GM23248 (cell line): ENCODE results near the gene AMN1. TPM values are rescaled to one million over a fixed set of nuclear protein-coding genes. Genes with fewer than 3 reads are reported as not detected.

ENCODE experiments used
- DNase-seq: peaks from one replicate; pipeline ENCODE4 v3.0.0-alpha.2; 2015
- H2AFZ ChIP-seq: fragments of 200-600 bp; sonication (generic); 2 replicates; pipeline ENCODE4 v1.6.1; 2016; ENCODE audit warnings: antibody characterized with exemption
- H3F3A ChIP-seq: fragments of 200-600 bp; sonication (generic); 2 replicates; pipeline ENCODE4 v1.6.1; 2016; ENCODE audit warnings: mild to moderate bottlenecking, antibody characterized with exemption, mixed run types; ENCODE audit not compliant: insufficient read depth
- H3K27ac ChIP-seq: fragments of 200-600 bp; sonication (generic); 2 replicates; pipeline ENCODE4 v1.5.1; 2016; ENCODE audit warnings: mild to moderate bottlenecking
- H3K27me3 ChIP-seq: fragments of 200-600 bp; sonication (generic); replicated peaks from 2 replicates; pipeline ENCODE4 v1.6.1; 2016; ENCODE audit warnings: mild to moderate bottlenecking; ENCODE audit not compliant: insufficient read depth
- H3K36me3 ChIP-seq: fragments of 200-600 bp; sonication (generic); 2 replicates; pipeline ENCODE4 v1.6.1; 2016; ENCODE audit warnings: low read depth, mild to moderate bottlenecking
- H3K4me1 ChIP-seq: fragments of 200-600 bp; sonication (generic); 2 replicates; pipeline ENCODE4 v1.6.1; 2016; ENCODE audit warnings: mild to moderate bottlenecking; ENCODE audit not compliant: insufficient read depth
- H3K4me2 ChIP-seq: fragments of 200-600 bp; sonication (generic); one replicate; pipeline ENCODE4 v1.6.1; 2016; ENCODE audit warnings: mild to moderate bottlenecking; ENCODE audit not compliant: unreplicated experiment
- H3K4me3 ChIP-seq: fragments of 200-600 bp; sonication (generic); 2 replicates; pipeline ENCODE4 v1.5.1; 2016; ENCODE audit warnings: mild to moderate bottlenecking
- H3K79me2 ChIP-seq: fragments of 200-600 bp; sonication (generic); 2 replicates; pipeline ENCODE4 v1.6.1; 2016; ENCODE audit warnings: mild to moderate bottlenecking; ENCODE audit not compliant: insufficient read depth
- H3K9ac ChIP-seq: fragments of 200-600 bp; sonication (generic); 2 replicates; pipeline ENCODE4 v1.6.1; 2016; ENCODE audit warnings: mild to moderate bottlenecking
- H3K9me2 ChIP-seq: fragments of 200-600 bp; sonication (generic); 2 replicates; pipeline ENCODE4 v1.6.1; 2016; ENCODE audit warnings: mixed run types, mild to moderate bottlenecking, moderate library complexity; ENCODE audit not compliant: insufficient read depth
- H3K9me3 ChIP-seq: fragments of 200-600 bp; sonication (generic); one replicate; pipeline ENCODE4 v1.6.1; 2017; ENCODE audit warnings: low read depth
- H4K20me1 ChIP-seq: fragments of 200-600 bp; sonication (generic); 2 replicates; pipeline ENCODE4 v1.6.0; 2016; ENCODE audit not compliant: insufficient read depth
- EZH2 ChIP-seq: fragments of 200-600 bp; sonication (generic); IDR thresholded peaks from 2 replicates; pipeline ENCODE4 v1.6.1; 2018; ENCODE audit warnings: antibody characterized with exemption, mild to moderate bottlenecking; ENCODE audit not compliant: insufficient read depth, poor library complexity, severe bottlenecking
- EZH2phosphoT487 ChIP-seq: fragments of 200-600 bp; sonication (generic); IDR thresholded peaks from 2 replicates; pipeline ENCODE4 v1.6.1; 2018; ENCODE audit warnings: antibody characterized with exemption, moderate library complexity, mild to moderate bottlenecking, low read depth; ENCODE audit not compliant: insufficient read depth
- WGBS, 2 experiments: methylation state at CpG; one replicate each; pipeline ENCODE4 v1.1.6; 2015 to 2017; ENCODE audit warnings: low lambda C conversion rate in 2 of 2, low coverage in 1 of 2; ENCODE audit errors: missing lambda C conversion rate in 2 of 2; 5-methylcytosine and 5-hydroxymethylcytosine counted together
- in situ Hi-C: fragments of 300-500 bp; cut with MboI; formaldehyde crosslinking; loops from 2 replicates; pipeline ENCODE4 v1.15.0; 2020
- polyA plus RNA-seq: library from polyadenylated mRNA; unstranded; fragments of >200 nt; fragmentation: Nextera tagmentation; extraction: Ambion mirVana; gene quantifications from 2 replicates; pipeline ENCODE4 v1.2.1, GENCODE V29; 2016
- total RNA-seq: library from RNA; depleted of rRNA; stranded (reverse); fragments of >200 nt; shearing (Covaris generic); gene quantifications from 2 replicates; pipeline ENCODE4 v1.2.3, GENCODE V29; 2014; rRNA removed

AMN1 gene
- total RNA-seq: 5.7 and 12.9 TPM in 2 replicates
- polyA plus RNA-seq: 5.0 and 5.2 TPM in 2 replicates

DNA sequence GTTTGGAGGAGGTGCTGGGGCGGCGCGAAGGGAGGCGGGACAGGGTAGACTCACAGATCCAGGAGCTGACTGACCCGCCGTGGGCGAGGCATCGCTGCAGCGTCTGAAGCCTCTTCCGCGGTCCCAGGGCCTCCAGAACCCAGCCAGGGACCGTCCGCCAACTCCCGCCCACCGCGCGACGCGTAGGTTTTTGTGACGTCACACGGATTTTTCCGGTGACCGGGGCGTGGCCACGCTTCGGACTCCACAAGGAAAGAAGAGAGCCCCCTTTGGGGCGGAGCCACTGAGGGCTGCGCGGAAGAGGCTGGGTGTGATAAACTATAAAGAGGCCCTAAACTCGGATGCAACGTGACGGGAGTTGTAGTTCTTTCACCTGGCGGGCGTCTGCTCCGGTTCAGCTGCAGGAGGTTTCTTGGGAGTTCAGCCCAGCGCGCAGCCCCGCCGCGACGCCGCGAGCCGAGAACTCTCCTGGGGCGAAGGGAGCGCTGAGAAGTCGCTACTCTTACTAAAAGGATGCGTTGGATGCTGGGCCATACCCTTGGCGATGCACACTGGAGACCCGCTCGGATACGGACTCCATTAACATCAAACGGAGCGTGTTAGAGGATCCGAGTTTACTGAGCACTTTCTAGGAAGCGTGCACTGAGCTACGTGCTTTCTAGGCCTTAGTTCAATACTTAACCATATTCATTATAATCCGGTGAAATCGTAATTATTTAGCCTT, at the start of gene AMN1:
AMN1 (minus strand) TSS at position 105 of the 724 bp plus-strand sequence; CDS start at position 92, 13 bp downstream.
- Histone ChIP-seq H3K4me1 (peaks cover 12% of the 10 kb centered on the region), H3K9me3 (no peaks in the 10 kb centered on the region), H3K27ac (peak within 1 kb of the TSS; percentile 80), H2AFZ (peak within 1 kb of the TSS; percentile 96), H3K4me3 (peak within 1 kb of the TSS; percentile 81), H3K36me3 (no peaks in the 10 kb centered on the region), H3K27me3 (no peaks in the 10 kb centered on the region), H3F3A (peaks cover 6% of the 10 kb centered on the region; the same call in 1 of the 2 replicates), H3K9me2 (no peaks in the 10 kb centered on the region), H4K20me1 (no peaks in the 10 kb centered on the region), H3K79me2 (no peaks in the 10 kb centered on the region), H3K9ac (peak within 1 kb of the TSS; percentile 86), H3K4me2 (peak within 1 kb of the TSS; percentile 98)
- 1 to 2% methylated on average over 46 to 56 of the region's 59 CpGs for WGBS, 2 experiments
- in situ Hi-C loops: no loop called here
- peak; percentile 99 for DNase-seq
- TF ChIP-seq EZH2 (no peak), EZH2phosphoT487 (no peak)

GRCh38 chr12:31773867-31774266, 45.0 kb upstream of the AMN1 start:
- H3K27ac ChIP-seq: no peak overlapping the region
- WGBS, 2 experiments: 22 to 29% methylated on average over 2 of the region's 2 CpGs
- no peaks in the 10 kb centered on the region for H3K36me3 ChIP-seq
- peaks cover 5% of the 10 kb centered on the region; the same call in 1 of the 2 replicates for H3K27me3 ChIP-seq
- H3K79me2 ChIP-seq: no peaks in the 10 kb centered on the region
- H3F3A ChIP-seq: no peaks in the 10 kb centered on the region
- no peak for TF ChIP-seq EZH2phosphoT487
- no peak for TF ChIP-seq EZH2
- H3K4me3 ChIP-seq: no peak overlapping the region
- H3K9me3 ChIP-seq: no peaks in the 10 kb centered on the region
- H4K20me1 ChIP-seq: no peaks in the 10 kb centered on the region
- H3K9me2 ChIP-seq: no peaks in the 10 kb centered on the region
- in situ Hi-C loops: no loop called here
- DNase-seq: no peak
- no peaks in the 10 kb centered on the region for H3K4me1 ChIP-seq
- no peak overlapping the region for H3K4me2 ChIP-seq
- H3K9ac ChIP-seq: no peak overlapping the region
- no peak overlapping the region for H2AFZ ChIP-seq

DNA sequence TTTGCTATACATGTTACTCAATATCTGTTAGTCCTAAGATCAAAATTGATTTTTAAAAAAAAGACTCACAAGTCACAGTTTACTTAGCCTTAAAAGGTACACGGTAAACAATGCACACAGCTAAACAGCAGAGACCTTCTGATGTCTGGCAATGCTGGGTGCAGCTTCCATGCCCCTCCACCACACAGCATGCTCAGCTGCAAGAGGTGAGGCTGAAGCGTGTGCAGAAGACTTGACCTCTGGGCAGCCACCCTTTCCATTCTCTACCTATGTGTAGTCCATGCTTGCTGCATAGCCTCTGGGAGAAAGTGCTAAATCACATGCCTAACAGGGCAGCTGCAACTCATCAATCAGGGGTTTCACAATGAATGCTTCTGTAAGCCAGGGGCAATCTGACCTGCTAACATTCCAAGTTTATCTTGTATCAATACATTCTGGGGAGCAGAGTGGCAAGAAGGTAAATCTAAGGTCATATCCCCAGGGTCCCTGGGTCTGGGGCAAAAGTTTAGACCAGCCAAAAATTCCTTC, 44.5 kb upstream of the AMN1 start:
- no peaks in the 10 kb centered on the region for H3F3A ChIP-seq
- no peak overlapping the region for H3K4me3 ChIP-seq
- no peaks in the 10 kb centered on the region for H3K79me2 ChIP-seq
- peaks cover 5% of the 10 kb centered on the region; the same call in 1 of the 2 replicates for H3K27me3 ChIP-seq
- no peaks in the 10 kb centered on the region for H3K36me3 ChIP-seq
- H3K9ac ChIP-seq: no peak overlapping the region
- in situ Hi-C loops: no loop called here
- H3K9me2 ChIP-seq: no peaks in the 10 kb centered on the region
- H3K27ac ChIP-seq: no peak overlapping the region
- no peak overlapping the region for H3K4me2 ChIP-seq
- no peaks in the 10 kb centered on the region for H3K9me3 ChIP-seq
- TF ChIP-seq EZH2 (no peak), EZH2phosphoT487 (no peak)
- WGBS, 2 experiments: 15 to 22% methylated on average over 2 of the region's 2 CpGs
- H4K20me1 ChIP-seq: no peaks in the 10 kb centered on the region
- DNase-seq: no peak
- H3K4me1 ChIP-seq: no peaks in the 10 kb centered on the region
- H2AFZ ChIP-seq: no peak overlapping the region

DNA sequence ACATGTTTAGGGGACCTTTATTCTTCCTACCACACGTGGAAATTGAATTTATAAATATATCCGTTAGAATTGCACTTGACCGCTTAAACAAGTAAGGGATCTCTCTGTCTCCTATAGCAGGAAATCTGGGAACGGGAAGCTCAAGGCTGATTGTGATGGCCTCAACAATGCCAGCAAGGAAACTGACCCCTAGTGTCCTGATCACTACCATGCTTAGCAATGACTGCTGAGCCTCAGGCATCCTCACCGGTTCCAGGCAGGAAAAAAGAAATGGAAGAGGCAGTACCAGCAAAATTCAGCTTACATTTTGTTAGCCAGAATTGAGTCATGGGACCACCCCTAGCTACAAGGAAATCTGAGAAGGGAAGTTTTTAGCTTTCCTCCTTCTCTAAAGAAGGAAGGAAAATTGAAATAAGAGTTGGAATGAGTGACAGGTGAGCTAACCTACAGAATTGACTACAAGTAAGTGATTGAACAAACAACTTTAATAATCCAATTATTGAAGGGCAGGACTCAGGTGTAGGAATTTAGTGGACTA, 43.9 kb upstream of the AMN1 start:
- Histone ChIP-seq H3K27ac (no peak overlapping the region), H3K9me3 (no peaks in the 10 kb centered on the region), H3K4me2 (no peak overlapping the region), H3K4me1 (no peaks in the 10 kb centered on the region), H3K9ac (no peak overlapping the region), H3K36me3 (no peaks in the 10 kb centered on the region), H3K79me2 (no peaks in the 10 kb centered on the region), H3K4me3 (no peak overlapping the region), H3F3A (no peaks in the 10 kb centered on the region), H2AFZ (no peak overlapping the region), H3K27me3 (peaks cover 5% of the 10 kb centered on the region; the same call in 1 of the 2 replicates), H3K9me2 (no peaks in the 10 kb centered on the region), H4K20me1 (no peaks in the 10 kb centered on the region)
- DNase-seq: no peak
- 41 to 50% methylated on average over 5 of the region's 5 CpGs for WGBS, 2 experiments
- in situ Hi-C loops: no loop called here
- TF ChIP-seq EZH2phosphoT487 (no peak), EZH2 (no peak)
